Uterus (tissue), 2 donors: ENCODE measurements around the gene TBC1D1.

ENCODE experiments used
- POLR2A ChIP-seq, 2 donors: fragments of 450-650 bp; IDR thresholded peaks; one replicate each; pipeline ENCODE4 v1.6.1; 2016; ENCODE audit warnings: antibody characterized with exemption in 2 of 2, mild to moderate bottlenecking in 1 of 2, moderate library complexity in 1 of 2
- TF ChIP-seq, protein P1 (sequence below), 4 experiments: fragments of 200-600 bp in 2 of 4; fragments of 450-650 bp in 2 of 4; sonication (generic) in 2 of 4; IDR thresholded peaks; one replicate each; pipeline ENCODE4 v1.5.1; 2016 to 2019; ENCODE audit warnings: antibody characterized with exemption in 4 of 4, mild to moderate bottlenecking in 2 of 4, moderate library complexity in 1 of 4

DNA sequence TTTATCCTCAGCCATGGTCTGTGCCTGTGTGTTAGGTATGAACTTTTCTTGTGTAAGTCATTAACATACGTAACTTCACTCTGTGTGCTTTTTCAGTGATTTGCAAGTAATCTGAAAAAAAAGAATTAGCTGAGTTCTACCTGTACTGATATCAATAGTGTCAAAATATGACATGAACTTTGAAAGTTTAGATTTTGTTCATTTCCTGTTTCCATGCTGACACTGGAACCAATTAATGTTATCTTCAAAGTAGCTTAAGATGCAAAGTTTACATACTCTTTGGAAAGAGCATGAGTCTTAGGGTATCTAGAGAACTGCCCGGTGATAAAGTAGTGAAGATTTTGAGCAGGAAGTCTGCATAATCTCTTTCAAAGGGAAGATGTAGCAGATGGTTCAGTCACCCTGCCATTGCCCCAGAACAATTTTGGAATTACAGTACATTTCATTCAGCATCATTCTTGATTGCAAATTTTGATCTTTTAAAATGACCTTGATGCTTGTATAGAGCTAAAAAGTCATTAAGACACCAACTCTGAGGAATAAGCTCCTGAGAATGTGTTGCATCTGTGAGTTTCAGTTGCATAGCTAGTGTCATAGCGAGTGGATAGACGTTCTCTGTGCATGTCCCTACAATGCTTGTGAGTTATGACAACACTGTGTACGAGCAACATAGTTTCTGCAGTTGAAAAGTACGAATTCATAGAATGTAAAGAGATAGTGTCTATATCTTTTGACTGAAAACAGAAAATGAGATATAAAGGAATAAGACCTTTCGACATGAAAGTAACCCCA lies 199.8 kb downstream of the TBC1D1 start:
- TF ChIP-seq, protein P1, sequence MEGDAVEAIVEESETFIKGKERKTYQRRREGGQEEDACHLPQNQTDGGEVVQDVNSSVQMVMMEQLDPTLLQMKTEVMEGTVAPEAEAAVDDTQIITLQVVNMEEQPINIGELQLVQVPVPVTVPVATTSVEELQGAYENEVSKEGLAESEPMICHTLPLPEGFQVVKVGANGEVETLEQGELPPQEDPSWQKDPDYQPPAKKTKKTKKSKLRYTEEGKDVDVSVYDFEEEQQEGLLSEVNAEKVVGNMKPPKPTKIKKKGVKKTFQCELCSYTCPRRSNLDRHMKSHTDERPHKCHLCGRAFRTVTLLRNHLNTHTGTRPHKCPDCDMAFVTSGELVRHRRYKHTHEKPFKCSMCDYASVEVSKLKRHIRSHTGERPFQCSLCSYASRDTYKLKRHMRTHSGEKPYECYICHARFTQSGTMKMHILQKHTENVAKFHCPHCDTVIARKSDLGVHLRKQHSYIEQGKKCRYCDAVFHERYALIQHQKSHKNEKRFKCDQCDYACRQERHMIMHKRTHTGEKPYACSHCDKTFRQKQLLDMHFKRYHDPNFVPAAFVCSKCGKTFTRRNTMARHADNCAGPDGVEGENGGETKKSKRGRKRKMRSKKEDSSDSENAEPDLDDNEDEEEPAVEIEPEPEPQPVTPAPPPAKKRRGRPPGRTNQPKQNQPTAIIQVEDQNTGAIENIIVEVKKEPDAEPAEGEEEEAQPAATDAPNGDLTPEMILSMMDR (IDR thresholded peaks at IDR 0.05) = no peak
- TF ChIP-seq POLR2A (IDR thresholded peaks at IDR 0.05) = no peak
